ENCODE results near the gene RTEL1.

RTEL1 gene

DNA sequence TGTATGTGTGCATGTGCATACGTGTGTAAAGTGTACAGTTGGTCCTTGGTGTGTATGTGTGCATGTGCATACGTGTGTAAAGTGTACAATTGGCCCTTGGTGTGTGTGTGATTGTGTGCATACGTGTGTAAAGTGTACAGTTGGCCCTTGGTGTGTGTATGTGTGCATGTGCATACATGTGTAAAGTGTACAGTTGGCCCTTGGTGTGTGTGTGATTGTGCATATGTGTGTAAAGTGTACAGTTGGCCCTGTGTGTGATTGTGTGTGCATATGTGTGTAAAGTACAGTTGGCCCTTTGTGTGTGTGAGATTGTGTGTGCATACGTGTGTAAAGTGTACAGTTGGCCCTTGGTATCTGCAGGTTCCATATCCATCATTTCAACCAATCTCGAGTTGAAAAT lies 73.3 kb downstream of the RTEL1 start:
- no peak for DNase-seq

DNA sequence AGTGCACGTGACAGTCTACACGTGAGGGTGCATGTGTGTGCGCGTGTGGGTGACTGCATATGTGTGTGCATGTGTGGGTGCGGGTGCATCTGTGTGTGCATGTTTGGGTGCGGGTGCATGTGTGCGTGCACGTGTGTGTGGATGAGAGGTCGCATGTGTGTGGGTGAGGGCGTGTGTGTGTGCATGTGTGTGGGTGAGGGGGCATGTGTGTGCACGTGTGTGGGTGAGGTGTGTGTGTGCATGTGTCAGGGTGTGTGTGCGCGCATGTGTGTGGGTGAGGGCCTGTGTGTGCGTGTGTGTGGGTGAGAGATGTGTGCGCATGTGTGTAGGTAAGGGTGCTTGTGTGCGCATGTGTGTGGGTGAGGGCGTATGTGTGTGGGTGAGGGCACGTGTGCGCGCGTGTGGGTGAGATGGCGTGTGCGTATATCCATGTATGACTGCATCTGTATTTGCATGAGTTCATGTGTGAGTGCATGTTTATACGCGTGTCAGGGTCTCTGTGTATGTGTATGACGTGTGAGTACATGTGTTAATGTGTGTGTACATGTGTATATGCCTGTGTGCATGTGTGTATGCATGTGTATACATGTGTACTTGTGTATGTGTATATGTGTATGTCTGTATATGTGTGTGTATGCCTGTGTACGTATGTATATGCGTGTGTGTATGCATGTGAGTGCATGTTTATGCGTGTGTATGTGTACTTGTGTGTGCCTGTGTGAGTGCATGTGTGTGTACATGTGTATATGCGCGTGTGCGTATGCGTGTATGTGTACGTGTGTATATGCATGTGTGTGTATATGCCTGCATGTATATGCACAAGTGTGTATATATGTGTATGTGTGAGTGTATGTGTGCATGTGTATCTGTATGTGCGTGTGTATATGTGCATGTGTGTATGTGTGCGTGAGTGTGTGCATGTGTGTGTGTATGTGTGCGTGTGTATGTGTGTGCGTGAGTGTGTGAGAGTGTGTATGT lies 74.3 kb downstream of the RTEL1 start:
- no peak for DNase-seq

GRCh38 chr20:63733117-63733516 lies 75.0 kb downstream of the RTEL1 start:
- DNase-seq: no peak

GRCh38 chr20:63733579-63734081 lies 75.5 kb downstream of the RTEL1 start:
- DNase-seq: no peak

DNA sequence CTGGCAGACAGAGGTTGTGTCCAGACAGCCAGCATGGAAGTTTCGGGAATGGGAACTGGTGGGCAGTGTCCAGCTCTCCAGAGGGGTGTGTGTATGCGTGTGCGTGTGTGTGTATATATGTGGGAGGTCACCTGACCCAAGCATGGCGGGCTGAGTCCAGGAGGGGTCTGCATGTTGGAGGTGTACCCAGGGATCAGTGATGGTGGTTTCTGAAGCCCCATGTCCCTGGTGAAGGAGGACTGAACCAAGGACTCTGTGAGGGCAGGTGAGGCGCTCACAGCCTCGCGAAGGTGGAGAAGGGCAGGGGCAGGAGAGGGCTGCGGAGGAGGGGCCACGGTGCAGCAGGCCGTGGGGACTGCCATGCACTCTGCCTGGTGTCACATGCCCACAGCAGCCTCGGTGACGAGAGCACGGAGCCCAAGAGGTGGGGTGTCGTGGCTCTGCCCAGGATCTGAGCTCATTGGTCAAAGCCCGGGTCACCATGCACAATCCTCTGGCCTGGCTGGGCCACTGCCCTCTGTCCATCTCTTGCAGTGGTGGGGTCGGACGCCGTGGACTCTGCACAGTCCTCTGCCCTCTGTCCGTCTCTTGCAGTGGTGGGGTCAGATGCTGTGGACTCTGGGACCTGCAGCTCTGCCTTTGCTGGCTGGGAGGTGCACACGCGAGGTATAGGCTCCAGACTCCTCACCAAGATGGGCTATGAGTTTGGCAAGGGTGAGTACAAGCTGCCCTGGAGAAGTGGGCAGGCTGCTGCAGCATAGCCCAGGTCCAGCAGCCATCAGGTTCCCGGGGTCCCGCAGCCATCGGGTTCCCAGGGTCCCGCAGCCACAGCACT lies 76.2 kb downstream of the RTEL1 start:
- no peak for DNase-seq

GRCh38 chr20:63734946-63735858 lies 77.1 kb downstream of the RTEL1 start:
- no peak for DNase-seq

DNA sequence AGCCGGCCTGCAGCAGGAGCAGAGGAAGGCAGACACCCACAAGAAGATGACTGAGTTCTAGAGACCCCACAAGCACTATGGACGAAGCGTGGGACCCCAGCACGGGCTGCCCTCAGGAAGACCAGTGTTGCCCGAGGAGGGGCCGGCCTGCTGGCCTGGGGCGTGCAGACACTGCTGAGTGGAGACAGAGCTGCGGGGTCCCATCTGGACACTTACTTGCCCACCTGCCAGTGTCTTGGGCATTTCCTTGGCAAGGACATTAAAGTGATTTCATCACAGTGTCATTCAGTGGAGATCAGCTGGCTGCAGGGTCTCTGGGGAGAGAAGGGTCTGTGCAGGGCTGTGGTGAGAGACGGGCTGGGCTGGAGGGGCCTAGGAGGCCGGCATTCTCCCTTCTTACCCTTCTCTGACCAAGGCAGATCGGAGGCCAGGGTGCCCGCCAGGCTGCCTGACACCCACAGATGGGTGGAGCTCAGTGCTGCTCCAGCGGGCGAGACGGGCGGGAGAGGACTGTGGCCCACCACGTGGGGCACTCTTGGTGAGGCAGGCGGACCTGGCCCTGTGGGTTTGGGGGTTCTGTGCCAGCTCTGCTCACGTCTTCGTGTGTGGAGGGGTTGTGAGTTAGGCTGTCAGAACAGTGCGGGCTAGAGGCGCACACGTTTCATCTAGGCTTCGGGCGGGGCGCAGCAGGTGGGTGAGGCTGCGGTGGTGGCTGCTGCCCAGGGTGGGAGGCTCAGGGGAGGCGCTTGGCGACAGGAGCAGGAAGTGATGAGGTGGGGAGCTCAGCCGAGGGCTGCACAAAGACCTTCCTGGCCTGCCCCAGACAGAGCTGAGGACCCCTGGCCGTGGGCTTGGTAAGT lies 78.0 kb downstream of the RTEL1 start, which contains the start of gene LIME1:
LIME1 (plus strand) TSS at position 806 of the 860 bp plus-strand sequence. CDS start 886 bp downstream, outside the sequence.
- peak; percentile 48 for DNase-seq

GRCh38 chr20:63736893-63737694 lies 79.0 kb downstream of the RTEL1 start:
- DNase-seq: peak; percentile 47

DNA sequence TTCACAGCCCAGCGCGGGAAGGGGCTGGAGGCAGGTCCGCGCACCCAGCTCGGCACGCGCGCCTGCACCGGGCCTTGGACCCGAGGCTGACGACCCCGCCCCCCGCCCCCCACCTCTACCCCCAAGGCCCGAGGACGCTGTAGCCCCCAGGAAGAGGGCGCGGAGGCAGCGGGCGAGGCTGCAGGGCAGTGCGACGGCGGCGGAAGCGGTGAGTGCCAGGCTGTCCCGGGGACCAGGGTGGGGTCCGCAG lies 79.5 kb downstream of the RTEL1 start:
- no peak for DNase-seq

DNA sequence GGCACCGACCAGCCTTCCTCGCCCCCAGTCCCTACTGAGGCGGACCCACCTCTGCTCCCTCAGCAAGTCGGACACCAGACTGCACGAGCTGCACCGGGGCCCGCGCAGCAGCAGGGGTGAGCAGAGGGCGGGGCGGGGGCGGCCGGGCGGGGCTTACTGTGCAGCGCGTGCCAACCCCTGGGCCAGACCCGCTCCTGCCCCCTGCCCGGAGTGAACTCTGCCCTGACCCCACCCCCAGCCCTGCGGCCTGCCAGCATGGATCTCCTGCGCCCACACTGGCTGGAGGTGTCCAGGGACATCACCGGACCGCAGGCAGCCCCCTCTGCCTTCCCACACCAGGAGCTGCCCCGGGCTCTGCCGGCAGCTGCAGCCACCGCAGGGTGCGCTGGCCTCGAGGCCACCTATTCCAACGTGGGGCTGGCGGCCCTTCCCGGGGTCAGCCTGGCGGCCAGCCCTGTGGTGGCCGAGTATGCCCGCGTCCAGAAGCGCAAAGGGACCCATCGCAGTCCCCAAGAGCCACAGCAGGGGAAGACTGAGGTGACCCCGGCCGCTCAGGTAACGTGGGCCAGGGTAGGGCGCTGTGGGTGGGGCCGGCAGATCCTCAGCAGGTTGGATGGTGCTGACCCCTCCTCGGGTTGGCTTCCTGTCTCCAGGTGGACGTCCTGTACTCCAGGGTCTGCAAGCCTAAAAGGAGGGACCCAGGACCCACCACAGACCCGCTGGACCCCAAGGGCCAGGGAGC lies 80.0 kb downstream of the RTEL1 start:
- no peak for DNase-seq

DNA sequence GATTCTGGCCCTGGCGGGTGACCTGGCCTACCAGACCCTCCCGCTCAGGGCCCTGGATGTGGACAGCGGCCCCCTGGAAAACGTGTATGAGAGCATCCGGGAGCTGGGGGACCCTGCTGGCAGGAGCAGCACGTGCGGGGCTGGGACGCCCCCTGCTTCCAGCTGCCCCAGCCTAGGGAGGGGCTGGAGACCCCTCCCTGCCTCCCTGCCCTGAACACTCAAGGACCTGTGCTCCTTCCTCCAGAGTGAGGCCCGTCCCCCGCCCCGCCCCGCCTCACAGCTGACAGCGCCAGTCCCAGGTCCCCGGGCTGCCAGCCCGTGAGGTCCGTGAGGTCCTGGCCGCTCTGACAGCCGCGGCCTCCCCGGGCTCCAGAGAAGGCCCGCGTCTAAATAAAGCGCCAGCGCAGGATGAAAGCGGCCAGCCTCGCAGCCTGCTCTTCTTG lies 80.6 kb downstream of the RTEL1 start:
- peak; percentile 36 for DNase-seq

- peak; percentile 47 for DNase-seq
Measured at GRCh38 chr20:63739130-63740069, 81.3 kb downstream of the RTEL1 start, which contains the start of gene SLC2A4RG. TSS of gene SLC2A4RG (plus strand) at chr20:63739776. CDS start at chr20:63739913, 137 bp downstream.

DNA sequence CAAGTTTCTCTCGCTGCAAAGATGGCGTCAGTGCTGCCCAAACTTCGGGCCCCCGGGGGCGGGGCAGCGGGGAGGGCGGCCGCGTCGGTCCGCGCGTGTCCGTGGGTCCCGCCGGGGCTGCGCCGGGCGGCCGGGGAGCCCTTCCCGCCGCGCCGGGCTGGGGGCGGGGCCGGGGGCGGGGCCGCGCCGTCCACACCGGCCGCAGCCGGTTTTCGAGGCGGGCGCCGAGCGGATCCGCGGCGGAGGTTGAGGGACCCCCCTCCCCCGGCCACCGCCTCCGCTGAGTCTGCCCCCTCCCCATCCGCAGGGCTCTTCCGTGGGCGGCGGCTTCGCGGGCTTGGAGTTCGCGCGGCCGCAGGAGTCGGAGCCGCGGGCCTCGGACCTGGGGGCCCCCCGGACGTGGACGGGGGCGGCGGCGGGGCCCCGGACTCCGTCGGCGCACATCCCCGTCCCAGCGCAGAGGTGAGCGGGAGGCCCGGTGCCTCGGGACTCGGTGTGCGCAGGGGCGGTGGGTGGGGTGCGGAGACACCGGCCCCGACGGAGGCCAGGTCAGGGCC lies 82.0 kb downstream of the RTEL1 start:
- peak; percentile 28 for DNase-seq

DNA sequence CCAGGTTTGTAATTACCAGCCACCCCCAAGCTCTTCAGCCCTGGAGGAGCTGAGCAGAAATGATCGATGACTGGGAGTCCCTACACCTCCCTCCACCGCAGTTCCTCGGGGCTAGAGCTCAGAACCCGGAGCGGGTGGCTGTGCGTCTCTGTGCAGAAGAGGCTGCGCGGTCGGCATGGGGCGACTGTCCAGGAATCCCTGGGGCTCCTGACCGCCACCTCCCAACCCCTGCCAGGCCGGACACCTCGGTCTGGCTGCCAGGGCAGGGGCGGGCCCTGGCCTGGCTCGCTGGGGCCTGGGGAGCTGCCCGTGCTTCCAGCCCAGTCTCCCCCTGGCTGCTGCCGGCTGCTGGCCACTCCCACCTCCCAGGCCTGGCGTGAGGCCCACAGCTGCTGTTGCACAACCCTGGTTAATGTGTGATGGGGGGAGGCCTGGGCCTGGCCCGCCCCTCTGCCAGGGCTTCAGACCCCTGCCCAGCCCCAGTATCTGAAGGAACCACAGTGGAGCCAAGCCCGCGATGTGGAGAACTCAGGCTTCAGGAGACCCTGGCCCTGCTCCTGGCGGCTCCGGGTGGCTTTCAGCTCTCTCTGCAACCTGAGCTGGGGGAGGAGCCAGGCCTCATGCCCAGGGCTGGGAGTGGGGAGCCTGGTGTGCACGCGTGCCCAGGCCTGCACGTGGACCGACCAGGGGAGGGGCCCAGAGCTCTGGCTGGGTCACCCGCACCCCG lies 82.7 kb downstream of the RTEL1 start:
- peak; percentile 42 for DNase-seq

- no peak for DNase-seq
Measured at GRCh38 chr20:63741354-63741675, 83.2 kb downstream of the RTEL1 start.

GRCh38 chr20:63741676-63742380 lies 83.7 kb downstream of the RTEL1 start:
- no peak for DNase-seq
